Measurements from ENCODE around the gene GALNT7. TPM values are rescaled to one million over a fixed set of nuclear protein-coding genes. Genes with fewer than 3 reads are reported as not detected.

GALNT7 gene
- total RNA-seq, 1 donor from 2014 or later = 36.7 TPM

DNA sequence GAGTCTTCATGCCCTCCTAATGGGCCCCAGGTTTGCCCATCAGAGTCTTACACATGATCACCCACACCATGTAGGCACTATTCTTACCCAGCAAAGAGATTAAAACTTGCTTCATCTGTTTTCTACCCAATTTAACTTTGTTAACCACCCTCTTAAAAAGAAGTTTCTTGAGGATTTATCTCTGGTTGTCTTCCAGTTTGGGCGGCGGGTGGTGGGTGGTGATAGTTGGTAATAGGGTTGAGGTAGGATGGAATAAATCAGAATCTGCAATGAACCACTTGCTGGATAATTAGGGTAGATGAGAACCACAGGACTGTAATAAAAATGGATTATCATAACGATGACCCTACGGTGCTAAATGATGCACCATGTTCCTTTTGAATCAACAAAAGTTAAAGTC lies 30.9 kb downstream of the GALNT7 start:
- Mint-ChIP-seq H3K27ac (no peak overlapping the region), H3K4me3 (no peak overlapping the region), H3K27me3 (ENCODE audit: low read depth) (no peaks in the 10 kb centered on the region), H3K9me3 (peaks cover 12% of the 10 kb centered on the region), H3K36me3 (peaks cover 11% of the 10 kb centered on the region), H3K4me1 (peaks cover 25% of the 10 kb centered on the region)
- no peak for DNase-seq (ENCODE audit: low spot score in 2 of 2, unreplicated experiment in 2 of 2)
- TF ChIP-seq, protein P1, sequence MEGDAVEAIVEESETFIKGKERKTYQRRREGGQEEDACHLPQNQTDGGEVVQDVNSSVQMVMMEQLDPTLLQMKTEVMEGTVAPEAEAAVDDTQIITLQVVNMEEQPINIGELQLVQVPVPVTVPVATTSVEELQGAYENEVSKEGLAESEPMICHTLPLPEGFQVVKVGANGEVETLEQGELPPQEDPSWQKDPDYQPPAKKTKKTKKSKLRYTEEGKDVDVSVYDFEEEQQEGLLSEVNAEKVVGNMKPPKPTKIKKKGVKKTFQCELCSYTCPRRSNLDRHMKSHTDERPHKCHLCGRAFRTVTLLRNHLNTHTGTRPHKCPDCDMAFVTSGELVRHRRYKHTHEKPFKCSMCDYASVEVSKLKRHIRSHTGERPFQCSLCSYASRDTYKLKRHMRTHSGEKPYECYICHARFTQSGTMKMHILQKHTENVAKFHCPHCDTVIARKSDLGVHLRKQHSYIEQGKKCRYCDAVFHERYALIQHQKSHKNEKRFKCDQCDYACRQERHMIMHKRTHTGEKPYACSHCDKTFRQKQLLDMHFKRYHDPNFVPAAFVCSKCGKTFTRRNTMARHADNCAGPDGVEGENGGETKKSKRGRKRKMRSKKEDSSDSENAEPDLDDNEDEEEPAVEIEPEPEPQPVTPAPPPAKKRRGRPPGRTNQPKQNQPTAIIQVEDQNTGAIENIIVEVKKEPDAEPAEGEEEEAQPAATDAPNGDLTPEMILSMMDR (IDR thresholded peaks at IDR 0.05; ENCODE audit: unreplicated experiment) = no peak

- TF ChIP-seq, protein P1 (IDR thresholded peaks at IDR 0.05; ENCODE audit: unreplicated experiment) = no peak
- Mint-ChIP-seq H3K4me3 (no peak overlapping the region), H3K9me3 (peaks cover 14% of the 10 kb centered on the region), H3K27me3 (ENCODE audit: low read depth) (no peaks in the 10 kb centered on the region), H3K36me3 (peaks cover 16% of the 10 kb centered on the region), H3K4me1 (peaks cover 21% of the 10 kb centered on the region), H3K27ac (no peak overlapping the region)
- DNase-seq (ENCODE audit: low spot score in 2 of 2, unreplicated experiment in 2 of 2) = no peak
These were observed 31.7 kb downstream of the GALNT7 start for GRCh38 chr4:173200103-173200884.

- Mint-ChIP-seq H3K27me3 (ENCODE audit: low read depth) (no peaks in the 10 kb centered on the region), H3K9me3 (peaks cover 14% of the 10 kb centered on the region), H3K4me1 (peaks cover 15% of the 10 kb centered on the region), H3K36me3 (peaks cover 23% of the 10 kb centered on the region), H3K4me3 (no peak overlapping the region), H3K27ac (no peak overlapping the region)
- TF ChIP-seq, protein P1 (IDR thresholded peaks at IDR 0.05; ENCODE audit: unreplicated experiment) = no peak
- DNase-seq (ENCODE audit: low spot score in 2 of 2, unreplicated experiment in 2 of 2) = no peak
These were observed 33.8 kb downstream of the GALNT7 start for GRCh38 chr4:173202395-173202794.

- Mint-ChIP-seq H3K4me3 (no peak overlapping the region), H3K36me3 (peaks cover 21% of the 10 kb centered on the region), H3K27me3 (ENCODE audit: low read depth) (no peaks in the 10 kb centered on the region), H3K27ac (no peak overlapping the region), H3K4me1 (peaks cover 15% of the 10 kb centered on the region), H3K9me3 (peaks cover 14% of the 10 kb centered on the region)
- DNase-seq (ENCODE audit: low spot score in 2 of 2, unreplicated experiment in 2 of 2) = no peak
- TF ChIP-seq, protein P1 (IDR thresholded peaks at IDR 0.05; ENCODE audit: unreplicated experiment) = no peak
These were observed 37.0 kb downstream of the GALNT7 start for GRCh38 chr4:173205656-173206055.

DNA sequence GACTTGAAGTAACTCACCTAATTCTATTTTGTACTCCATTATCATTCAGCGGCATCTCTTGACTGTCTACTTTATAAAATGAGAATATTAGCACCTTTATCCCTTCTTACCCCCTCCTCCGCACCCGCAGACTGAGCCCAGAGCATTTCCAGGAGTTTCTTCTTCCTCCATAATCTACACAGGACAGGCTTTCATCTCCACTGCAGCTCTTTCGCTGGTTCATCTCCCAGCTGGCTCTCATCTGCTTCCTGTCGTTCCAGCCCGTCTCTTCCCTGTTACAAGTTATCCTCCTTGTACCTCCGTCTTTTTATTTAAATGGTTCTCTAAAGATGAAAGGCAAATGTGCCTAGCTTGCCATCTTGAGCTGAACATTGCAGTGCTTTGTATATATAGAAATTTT lies 39.8 kb downstream of the GALNT7 start:
- Mint-ChIP-seq H3K4me1 (peaks cover 33% of the 10 kb centered on the region), H3K4me3 (no peak overlapping the region), H3K27ac (no peak overlapping the region), H3K27me3 (ENCODE audit: low read depth) (no peaks in the 10 kb centered on the region), H3K36me3 (peaks cover 20% of the 10 kb centered on the region), H3K9me3 (peaks cover 12% of the 10 kb centered on the region)
- TF ChIP-seq, protein P1 (IDR thresholded peaks at IDR 0.05; ENCODE audit: unreplicated experiment) = no peak
- no peak for DNase-seq (ENCODE audit: low spot score in 2 of 2, unreplicated experiment in 2 of 2)
